ENCODE data around the gene NME7. TPM values are rescaled to one million over a fixed set of nuclear protein-coding genes. Genes with fewer than 3 reads are reported as not detected.

The NME7 gene
- total RNA-seq, 1 donor from 2014 or later, result 14.5 TPM

- TF ChIP-seq CTCF (IDR thresholded peaks at IDR 0.05), result no peak
- ChIA-PET POLR2A (no interaction called here), CTCF (no interaction called here)
- DNase-seq, result no peak
- H3K27me3 Mint-ChIP-seq, result no peaks in the 10 kb centered on the region
- ATAC-seq (ENCODE audit: low read depth), result no peak
- no peaks in the 10 kb centered on the region for H3K4me1 Mint-ChIP-seq
- no peaks in the 10 kb centered on the region for H3K36me3 Mint-ChIP-seq (ENCODE audit: low read depth)
- intact Hi-C loops (cut with micrococcal nuclease), result no loop called here
- H3K27ac Mint-ChIP-seq, result no peak overlapping the region
- H3K4me3 Mint-ChIP-seq, result no peak overlapping the region
- no peaks in the 10 kb centered on the region for H3K9me3 Mint-ChIP-seq
Observed at GRCh38 chr1:169250795-169251194, 116.8 kb downstream of the NME7 start.

GRCh38 chr1:169250022-169250421 is 117.6 kb downstream of the NME7 start:
- Mint-ChIP-seq H3K4me1 (no peaks in the 10 kb centered on the region), H3K4me3 (no peak overlapping the region), H3K27me3 (no peaks in the 10 kb centered on the region), H3K27ac (no peak overlapping the region), H3K36me3 (ENCODE audit: low read depth) (no peaks in the 10 kb centered on the region), H3K9me3 (no peaks in the 10 kb centered on the region)
- intact Hi-C loops (cut with micrococcal nuclease), result no loop called here
- DNase-seq (no peak), ATAC-seq (ENCODE audit: low read depth) (no peak)
- ChIA-PET POLR2A (no interaction called here), CTCF (no interaction called here)
- TF ChIP-seq CTCF (IDR thresholded peaks at IDR 0.05), result no peak

- H3K4me3 Mint-ChIP-seq, result no peak overlapping the region
- ATAC-seq (ENCODE audit: low read depth), result no peak
- DNase-seq, result no peak
- H3K36me3 Mint-ChIP-seq (ENCODE audit: low read depth), result no peaks in the 10 kb centered on the region
- CTCF ChIA-PET, result no interaction called here
- no peaks in the 10 kb centered on the region for H3K27me3 Mint-ChIP-seq
- H3K4me1 Mint-ChIP-seq, result no peaks in the 10 kb centered on the region
- intact Hi-C loops (cut with micrococcal nuclease), result no loop called here
- H3K9me3 Mint-ChIP-seq, result no peaks in the 10 kb centered on the region
- TF ChIP-seq CTCF (IDR thresholded peaks at IDR 0.05), result no peak
- H3K27ac Mint-ChIP-seq, result no peak overlapping the region
- POLR2A ChIA-PET, result no interaction called here
Observed at GRCh38 chr1:169249611-169250010, 118.0 kb downstream of the NME7 start.

GRCh38 chr1:169245706-169246105 is 121.9 kb downstream of the NME7 start:
- no peak for TF ChIP-seq CTCF (IDR thresholded peaks at IDR 0.05)
- no peaks in the 10 kb centered on the region for H3K36me3 Mint-ChIP-seq (ENCODE audit: low read depth)
- POLR2A ChIA-PET, result no interaction called here
- no peaks in the 10 kb centered on the region for H3K9me3 Mint-ChIP-seq
- DNase-seq (no peak), ATAC-seq (ENCODE audit: low read depth) (no peak)
- no peak overlapping the region for H3K4me3 Mint-ChIP-seq
- no peak overlapping the region for H3K27ac Mint-ChIP-seq
- H3K27me3 Mint-ChIP-seq, result no peaks in the 10 kb centered on the region
- intact Hi-C loops (cut with micrococcal nuclease), result no loop called here
- CTCF ChIA-PET, result no interaction called here
- no peaks in the 10 kb centered on the region for H3K4me1 Mint-ChIP-seq

GRCh38 chr1:169240449-169241232 is 127.0 kb downstream of the NME7 start:
- DNase-seq (no peak), ATAC-seq (ENCODE audit: low read depth) (no peak)
- no peaks in the 10 kb centered on the region for H3K27me3 Mint-ChIP-seq
- intact Hi-C loops (cut with micrococcal nuclease), result no loop called here
- H3K27ac Mint-ChIP-seq, result no peak overlapping the region
- ChIA-PET POLR2A (no interaction called here), CTCF (no interaction called here)
- H3K4me3 Mint-ChIP-seq, result no peak overlapping the region
- no peaks in the 10 kb centered on the region for H3K9me3 Mint-ChIP-seq
- no peaks in the 10 kb centered on the region for H3K36me3 Mint-ChIP-seq (ENCODE audit: low read depth)
- no peak for TF ChIP-seq CTCF (IDR thresholded peaks at IDR 0.05)
- H3K4me1 Mint-ChIP-seq, result no peaks in the 10 kb centered on the region

Data from activated B cell treated with CpG ODN at 0.5 μM for 24 hours (primary cell).